ENCODE results near the gene NHSL2.

GRCh38 chrX:72025236-72025770 is 114.7 kb downstream of the NHSL2 start:
- TF ChIP-seq CTCF (IDR thresholded peaks at IDR 0.05) (no peak), POLR2A (IDR thresholded peaks at IDR 0.05) (no peak)

All from body of pancreas (tissue), 4 donors.